Esophagus muscularis mucosa (tissue), 3 donors: ENCODE data around the gene CBFA2T3.

Experiments
- CTCF ChIP-seq, 3 experiments: fragments of 200-600 bp in 2 of 3; fragments of 450-650 bp in 1 of 3; sonication (generic) in 2 of 3; IDR thresholded peaks; one replicate each; pipeline ENCODE4 v1.5.1; 2017 to 2019; ENCODE audit warnings: antibody characterized with exemption in 3 of 3, mild to moderate bottlenecking in 2 of 3, moderate library complexity in 1 of 3
- POLR2AphosphoS5 ChIP-seq, 2 donors: sonication (generic); formaldehyde crosslinking; IDR thresholded peaks; one replicate each; pipeline ENCODE4 v1.6.1; 2017; ENCODE audit warnings: antibody characterized with exemption in 2 of 2

- TF ChIP-seq CTCF (IDR thresholded peaks at IDR 0.05) (no peak), POLR2AphosphoS5 (IDR thresholded peaks at IDR 0.05) (no peak)
These were observed 58.9 kb downstream of the CBFA2T3 start for GRCh38 chr16:88917915-88918627.
